WERI-Rb-1 (cell line): ENCODE data around the gene TLCD5.

Source experiments
- DNase-seq: peaks from one replicate; pipeline ENCODE4 v3.0.0-alpha.2; 2020
- H3K27ac ChIP-seq: fragments of 250-450 bp; sonication (Bioruptor Pico); 2 replicates; pipeline ENCODE4 v1.5.1; 2020; ENCODE audit warnings: mild to moderate bottlenecking, moderate library complexity
- H3K27me3 ChIP-seq: fragments of 250-450 bp; sonication (Bioruptor Pico); 2 replicates; pipeline ENCODE4 v1.5.1; 2021; ENCODE audit warnings: mild to moderate bottlenecking, low read depth, moderate library complexity; ENCODE audit not compliant: insufficient read depth, severe bottlenecking
- H3K36me3 ChIP-seq: fragments of 250-450 bp; sonication (Bioruptor Pico); 2 replicates; pipeline ENCODE4 v1.5.1; 2020; ENCODE audit warnings: mild to moderate bottlenecking, moderate library complexity
- H3K4me3 ChIP-seq: 2 replicates; pipeline ENCODE4 v1.5.1; 2011; ENCODE audit warnings: low read depth, mild to moderate bottlenecking, control low read depth, low read length
- H3K9me3 ChIP-seq: fragments of 250-450 bp; sonication (Bioruptor Pico); 2 replicates; pipeline ENCODE4 v1.5.1; 2021; ENCODE audit warnings: mild to moderate bottlenecking, moderate library complexity; ENCODE audit not compliant: severe bottlenecking
- TF ChIP-seq, protein P1 (sequence below): IDR thresholded peaks from 2 replicates; pipeline ENCODE4 v1.5.1; 2011; ENCODE audit warnings: low read depth, mild to moderate bottlenecking, control low read depth, inconsistent platforms, low read length

TLCD5 gene

DNA sequence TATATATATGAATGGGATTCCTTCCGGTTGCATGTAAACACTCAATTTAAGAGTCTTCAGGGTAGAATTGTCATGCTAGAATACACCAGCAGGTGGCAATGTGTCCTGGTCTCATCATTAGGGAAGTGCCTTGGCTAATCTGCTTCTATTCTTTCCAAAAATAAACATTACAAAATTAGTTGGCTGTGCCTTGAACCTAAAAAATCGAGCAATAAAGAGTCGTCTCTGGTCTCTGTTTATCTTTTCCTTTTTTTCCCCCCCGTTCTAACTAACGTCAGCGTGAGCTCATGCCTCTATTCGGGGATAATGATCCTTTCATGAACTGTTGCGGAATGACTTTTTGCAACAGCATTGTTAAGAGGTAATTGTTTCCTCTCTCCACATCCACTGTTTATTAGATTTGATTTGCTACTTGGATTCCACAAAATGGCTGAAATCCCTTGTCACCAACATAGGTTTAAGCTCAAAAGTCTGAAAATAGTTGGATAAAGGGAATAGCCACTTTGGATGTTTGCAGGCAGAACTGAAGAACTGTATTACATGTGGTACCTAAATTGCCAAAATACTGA lies 9.9 kb downstream of the TLCD5 start:
- peak overlapping the region; percentile 98 for H3K4me3 ChIP-seq
- peak overlapping the region; percentile 80; the same call in 1 of the 2 replicates for H3K27ac ChIP-seq
- H3K9me3 ChIP-seq: no peaks in the 10 kb centered on the region
- no peaks in the 10 kb centered on the region for H3K27me3 ChIP-seq
- peaks cover 10% of the 10 kb centered on the region for H3K36me3 ChIP-seq
- DNase-seq: peak; percentile 58
- TF ChIP-seq, protein P1, sequence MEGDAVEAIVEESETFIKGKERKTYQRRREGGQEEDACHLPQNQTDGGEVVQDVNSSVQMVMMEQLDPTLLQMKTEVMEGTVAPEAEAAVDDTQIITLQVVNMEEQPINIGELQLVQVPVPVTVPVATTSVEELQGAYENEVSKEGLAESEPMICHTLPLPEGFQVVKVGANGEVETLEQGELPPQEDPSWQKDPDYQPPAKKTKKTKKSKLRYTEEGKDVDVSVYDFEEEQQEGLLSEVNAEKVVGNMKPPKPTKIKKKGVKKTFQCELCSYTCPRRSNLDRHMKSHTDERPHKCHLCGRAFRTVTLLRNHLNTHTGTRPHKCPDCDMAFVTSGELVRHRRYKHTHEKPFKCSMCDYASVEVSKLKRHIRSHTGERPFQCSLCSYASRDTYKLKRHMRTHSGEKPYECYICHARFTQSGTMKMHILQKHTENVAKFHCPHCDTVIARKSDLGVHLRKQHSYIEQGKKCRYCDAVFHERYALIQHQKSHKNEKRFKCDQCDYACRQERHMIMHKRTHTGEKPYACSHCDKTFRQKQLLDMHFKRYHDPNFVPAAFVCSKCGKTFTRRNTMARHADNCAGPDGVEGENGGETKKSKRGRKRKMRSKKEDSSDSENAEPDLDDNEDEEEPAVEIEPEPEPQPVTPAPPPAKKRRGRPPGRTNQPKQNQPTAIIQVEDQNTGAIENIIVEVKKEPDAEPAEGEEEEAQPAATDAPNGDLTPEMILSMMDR: peak; percentile 54

DNA sequence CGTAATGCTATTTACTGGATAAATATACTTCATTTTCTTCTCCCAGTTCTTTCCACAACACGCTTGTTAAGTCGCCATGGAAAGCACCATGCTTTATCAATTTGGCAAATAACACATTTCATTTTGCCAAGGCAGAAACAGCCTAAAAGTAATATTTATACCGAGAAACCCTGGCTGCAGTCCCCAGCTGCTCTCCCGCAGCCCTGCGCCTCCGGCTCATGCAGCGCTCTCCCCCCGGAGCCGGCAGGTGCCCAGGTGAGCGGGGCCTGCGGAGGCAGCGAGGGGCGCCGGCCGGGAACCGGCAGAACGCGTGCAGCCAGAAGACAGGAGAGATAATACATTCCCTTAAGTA lies 10.4 kb downstream of the TLCD5 start:
- H3K4me3 ChIP-seq: peak overlapping the region; percentile 98
- TF ChIP-seq, protein P1: no peak
- no peak for DNase-seq
- no peaks in the 10 kb centered on the region for H3K27me3 ChIP-seq
- peak overlapping the region; percentile 80 for H3K27ac ChIP-seq
- H3K36me3 ChIP-seq: peaks cover 4% of the 10 kb centered on the region
- H3K9me3 ChIP-seq: no peaks in the 10 kb centered on the region

DNA sequence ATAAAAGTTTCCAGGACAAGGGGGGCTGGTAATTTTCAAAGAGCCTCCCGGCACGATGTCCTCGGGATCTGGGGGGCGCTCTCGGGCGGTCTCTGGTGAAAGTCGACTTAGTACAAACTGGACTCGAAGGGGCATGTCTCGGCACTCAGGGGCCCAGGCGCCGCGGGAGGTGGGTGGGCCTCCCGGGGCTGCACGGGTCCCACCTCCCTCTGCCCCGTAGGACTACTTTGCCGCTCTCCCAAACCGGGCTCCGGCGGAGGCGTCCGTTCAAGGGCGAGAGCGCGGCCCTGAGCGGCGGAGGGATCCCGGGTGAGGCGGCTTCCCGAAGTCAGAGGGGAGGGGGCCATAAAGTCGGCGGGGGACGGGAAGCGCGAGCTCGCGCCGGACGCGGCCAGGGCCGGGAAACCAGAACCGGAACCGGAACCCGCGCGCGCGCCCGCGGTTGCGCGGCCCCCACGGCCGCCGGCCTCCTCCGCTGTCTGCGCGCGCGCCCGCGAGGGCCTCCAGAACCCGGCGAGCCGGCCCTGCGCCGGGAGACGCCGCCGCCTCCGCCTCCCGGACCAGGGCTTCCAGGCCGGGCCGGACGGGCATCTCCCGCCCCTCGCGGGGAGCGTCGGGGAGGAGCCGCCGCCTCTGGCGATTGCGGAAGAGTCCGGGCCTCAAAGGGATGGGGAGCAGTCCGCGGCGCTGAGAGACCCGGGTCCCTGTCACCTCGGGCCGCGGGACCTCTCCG lies 11.0 kb downstream of the TLCD5 start, which contains the start of gene ARHGEF12:
TSS of gene ARHGEF12 (plus strand) at position 506 of the 733 bp plus-strand sequence. CDS start 831 bp downstream, outside the sequence.
- Histone ChIP-seq H3K27me3 (no peaks in the 10 kb centered on the region), H3K36me3 (peaks cover 3% of the 10 kb centered on the region; the same call in 1 of the 2 replicates), H3K4me3 (peak within 1 kb of the TSS; percentile 98), H3K27ac (peak within 1 kb of the TSS; percentile 90), H3K9me3 (no peaks in the 10 kb centered on the region)
- DNase-seq: peak; percentile 96
- TF ChIP-seq, protein P1: peak; percentile 36; the same call in 1 of the 2 replicates

DNA sequence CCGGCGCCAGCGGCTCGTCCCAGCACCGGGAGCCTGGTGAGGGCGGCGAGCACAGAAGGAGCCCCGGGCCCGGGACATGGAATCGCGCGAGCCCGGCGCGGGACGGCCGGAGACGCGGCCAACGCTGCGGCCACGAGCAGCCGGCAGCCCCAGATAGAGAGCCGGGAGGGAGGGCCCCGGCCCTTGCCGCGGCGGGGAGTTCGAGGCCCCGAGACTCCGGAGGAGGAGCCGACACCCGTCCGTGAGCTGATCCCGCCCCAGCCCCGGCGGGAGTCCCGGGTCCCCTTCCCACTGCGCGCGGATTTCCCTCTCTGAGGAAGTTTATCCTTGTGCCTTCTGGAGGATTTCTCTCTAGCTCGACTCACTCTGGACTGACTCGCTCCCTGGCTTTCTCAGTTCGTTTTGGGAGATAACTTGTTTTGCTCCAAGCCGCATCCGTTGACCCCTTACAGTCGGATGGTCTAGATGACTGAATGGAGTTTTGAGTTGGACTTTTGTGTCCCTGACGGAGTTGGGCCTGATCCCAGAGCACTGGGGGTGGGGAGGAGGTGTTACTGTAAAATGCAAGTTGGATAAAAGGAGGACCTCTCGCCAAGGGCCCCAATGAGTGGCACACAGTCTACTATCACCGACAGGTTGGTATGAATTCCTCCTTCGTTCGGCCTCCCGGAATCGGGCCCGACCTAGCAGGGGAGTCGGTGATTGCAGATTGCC lies 11.7 kb downstream of the TLCD5 start:
- no peaks in the 10 kb centered on the region for H3K27me3 ChIP-seq
- TF ChIP-seq, protein P1: no peak
- no peaks in the 10 kb centered on the region for H3K9me3 ChIP-seq
- peaks cover 3% of the 10 kb centered on the region; the same call in 1 of the 2 replicates for H3K36me3 ChIP-seq
- peak overlapping the region; percentile 90 for H3K27ac ChIP-seq
- peak overlapping the region; percentile 98 for H3K4me3 ChIP-seq
- peak; percentile 67 for DNase-seq

DNA sequence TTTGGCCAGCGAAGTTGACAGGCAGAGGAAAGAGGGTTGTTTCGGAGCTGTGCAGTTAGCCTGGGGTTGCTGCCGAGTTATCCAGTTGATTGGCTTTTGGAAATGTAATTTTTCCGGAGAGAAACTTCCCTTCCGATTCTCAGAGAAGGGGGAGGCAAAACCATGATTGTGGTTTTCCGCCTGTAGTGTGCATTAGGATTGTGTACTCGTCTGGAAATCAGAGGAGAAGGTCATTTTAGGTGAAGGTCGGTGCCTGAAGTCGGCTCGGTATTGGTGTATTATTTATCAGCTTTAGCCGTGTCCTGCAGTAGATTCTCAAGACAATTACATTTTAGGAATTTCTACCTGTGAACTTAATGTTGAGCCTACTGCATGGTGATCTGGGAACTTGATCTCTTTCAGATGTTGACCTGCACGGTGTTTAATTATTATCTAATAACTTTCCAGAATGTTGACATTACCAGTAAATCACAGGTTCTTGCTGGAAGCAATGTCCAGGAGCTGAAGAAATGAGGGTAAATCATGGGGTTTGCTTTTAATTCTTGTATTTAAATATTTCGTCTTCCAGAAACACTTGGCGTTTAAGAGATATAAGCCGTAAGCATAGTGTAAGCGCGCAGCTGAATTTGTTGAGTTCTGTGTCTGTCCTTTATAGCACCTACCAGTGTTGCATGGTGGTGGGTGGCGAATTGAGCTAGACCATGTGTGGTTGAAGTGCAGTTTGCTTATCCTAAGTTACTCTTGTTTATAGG lies 12.4 kb downstream of the TLCD5 start:
- H3K4me3 ChIP-seq: peak overlapping the region; percentile 98
- DNase-seq: no peak
- H3K27ac ChIP-seq: peak overlapping the region; percentile 90

More for the DNA sequence above, 12.4 kb downstream of the TLCD5 start:
- peaks cover 3% of the 10 kb centered on the region; the same call in 1 of the 2 replicates for H3K36me3 ChIP-seq
- no peaks in the 10 kb centered on the region for H3K27me3 ChIP-seq
- no peaks in the 10 kb centered on the region for H3K9me3 ChIP-seq
- TF ChIP-seq, protein P1: no peak
